HG02870 (cell line): ENCODE measurements around the gene C16orf89.

Source experiments
- ATAC-seq: cut with Tn5 transposase; IDR thresholded peaks from one replicate; pipeline ENCODE4 v1.9.1; 2021; ENCODE audit warnings: mild to moderate bottlenecking, moderate library complexity; ENCODE audit not compliant: unreplicated experiment

Gene C16orf89

GRCh38 chr16:5006348-5007193, 59.2 kb downstream of the C16orf89 start:
- ATAC-seq, result no peak

GRCh38 chr16:5005916-5006315, 59.8 kb downstream of the C16orf89 start:
- no peak for ATAC-seq

- no peak for ATAC-seq
These were observed 61.4 kb downstream of the C16orf89 start for GRCh38 chr16:5004311-5004710.

GRCh38 chr16:5003828-5004227, 61.9 kb downstream of the C16orf89 start:
- ATAC-seq, result no peak

- ATAC-seq, result no peak
These were observed 62.5 kb downstream of the C16orf89 start for GRCh38 chr16:5003211-5003610.

GRCh38 chr16:5002699-5003143, 63.0 kb downstream of the C16orf89 start:
- ATAC-seq, result no peak

- ATAC-seq, result no peak
These were observed 63.8 kb downstream of the C16orf89 start for GRCh38 chr16:5001986-5002385.

- no peak for ATAC-seq
These were observed 64.2 kb downstream of the C16orf89 start for GRCh38 chr16:5001571-5001970.

GRCh38 chr16:5000573-5001001, 65.2 kb downstream of the C16orf89 start:
- ATAC-seq, result no peak

GRCh38 chr16:4994719-4995434, 70.9 kb downstream of the C16orf89 start:
- ATAC-seq, result no peak
